Smooth muscle cell (in vitro differentiated cells): ENCODE data around the gene TREML2. TPM values are rescaled to one million over a fixed set of nuclear protein-coding genes. Genes with fewer than 3 reads are reported as not detected.
"Not testable (repeated sequence)": the region's sequence is repeated elsewhere in the genome, so short reads cannot be mapped to it uniquely, and the experiment has no call there.

ENCODE experiments used
- DNase-seq: peaks from one replicate; lab custom pipeline; 2025; ENCODE audit not compliant: unreplicated experiment; lab: John Stamatoyannopoulos, UW
- H2AFZ ChIP-seq: fragments of 200-600 bp; sonication (generic); 2 replicates; pipeline ENCODE4 v1.6.0; 2016; ENCODE audit warnings: antibody characterized with exemption, low read depth, mild to moderate bottlenecking
- H3F3A ChIP-seq: fragments of 200-600 bp; sonication (generic); 2 replicates; pipeline ENCODE4 v1.6.0; 2017; ENCODE audit warnings: antibody characterized with exemption, low read depth
- H3K27ac ChIP-seq: fragments of 200-600 bp; sonication (generic); 2 replicates; pipeline ENCODE4 v1.5.1; 2016; ENCODE audit warnings: low read depth, mild to moderate bottlenecking
- H3K27me3 ChIP-seq: fragments of 200-600 bp; sonication (generic); 2 replicates; pipeline ENCODE4 v1.6.1; 2016; ENCODE audit warnings: low read depth, mild to moderate bottlenecking
- H3K36me3 ChIP-seq: fragments of 200-600 bp; sonication (generic); 2 replicates; pipeline ENCODE4 v1.5.1; 2016; ENCODE audit warnings: low read depth
- H3K4me1 ChIP-seq: fragments of 200-600 bp; sonication (generic); 2 replicates; pipeline ENCODE4 v1.5.1; 2016; ENCODE audit warnings: low read depth
- H3K4me2 ChIP-seq: fragments of 200-600 bp; sonication (generic); 2 replicates; pipeline ENCODE4 v1.6.0; 2016; ENCODE audit warnings: mild to moderate bottlenecking
- H3K4me3 ChIP-seq: fragments of 200-600 bp; sonication (generic); 2 replicates; pipeline ENCODE4 v1.5.1; 2016; ENCODE audit warnings: mild to moderate bottlenecking
- H3K79me2 ChIP-seq: fragments of 200-600 bp; sonication (generic); 2 replicates; pipeline ENCODE4 v1.6.0; 2016; ENCODE audit warnings: low read depth, mild to moderate bottlenecking
- H3K9ac ChIP-seq: fragments of 200-600 bp; sonication (generic); 2 replicates; pipeline ENCODE4 v1.6.0; 2016; ENCODE audit warnings: low read depth
- H3K9me3 ChIP-seq: fragments of 200-600 bp; sonication (generic); replicated peaks from 2 replicates; pipeline ENCODE4 v1.5.1; 2016; ENCODE audit warnings: low read depth
- H4K20me1 ChIP-seq: fragments of 200-600 bp; sonication (generic); 2 replicates; pipeline ENCODE4 v1.6.0; 2016; ENCODE audit warnings: low read depth
- CTCF ChIP-seq: fragments of 200-600 bp; sonication (generic); IDR thresholded peaks from 2 replicates; pipeline ENCODE4 v1.5.1; 2017; ENCODE audit warnings: borderline replicate concordance, mild to moderate bottlenecking, antibody characterized with exemption; ENCODE audit not compliant: insufficient read depth, poor library complexity, severe bottlenecking
- WGBS: methylation state at CpG from one replicate; pipeline ENCODE4 v1.1.7; 2016; ENCODE audit warnings: low lambda C conversion rate; 5-methylcytosine and 5-hydroxymethylcytosine counted together
- polyA plus RNA-seq: library from polyadenylated mRNA; unstranded; fragments of >200 nt; fragmentation: Nextera tagmentation; extraction: Ambion mirVana; gene quantifications from 2 replicates; pipeline ENCODE4 v1.2.1, GENCODE V29; 2016
- total RNA-seq: library from RNA; depleted of rRNA; stranded (reverse); fragments of >200 nt; gene quantifications from 2 replicates; pipeline ENCODE4 v1.2.3, GENCODE V29; 2014

The TREML2 gene
- total and polyA plus RNA-seq, 2 experiments from 2014 or later = not detected

- no peak overlapping the region for H3K9ac ChIP-seq
- no peak overlapping the region for H3K4me2 ChIP-seq
- H3K9me3 ChIP-seq = no peaks in the 10 kb centered on the region
- no peaks in the 10 kb centered on the region for H4K20me1 ChIP-seq
- H2AFZ ChIP-seq = no peak overlapping the region
- no peaks in the 10 kb centered on the region for H3F3A ChIP-seq
- H3K27ac ChIP-seq = no peak overlapping the region
- peaks cover 33% of the 10 kb centered on the region for H3K27me3 ChIP-seq
- no peak for TF ChIP-seq CTCF
- H3K4me1 ChIP-seq = no peaks in the 10 kb centered on the region
- no peak overlapping the region for H3K4me3 ChIP-seq
- 85% methylated on average over 3 of the region's 3 CpGs for WGBS
- no peaks in the 10 kb centered on the region for H3K36me3 ChIP-seq
- no peaks in the 10 kb centered on the region for H3K79me2 ChIP-seq
- no peak for DNase-seq
Observed at GRCh38 chr6:41190791-41191190, 10.2 kb downstream of the TREML2 start.

GRCh38 chr6:41189967-41190366 is 11.0 kb downstream of the TREML2 start:
- Histone ChIP-seq H3K9ac (no peak overlapping the region), H4K20me1 (no peaks in the 10 kb centered on the region), H3K9me3 (no peaks in the 10 kb centered on the region), H3K36me3 (no peaks in the 10 kb centered on the region), H3K27me3 (peaks cover 24% of the 10 kb centered on the region), H3K4me3 (no peak overlapping the region), H2AFZ (no peak overlapping the region), H3K4me1 (no peaks in the 10 kb centered on the region), H3F3A (no peaks in the 10 kb centered on the region), H3K79me2 (no peaks in the 10 kb centered on the region), H3K27ac (no peak overlapping the region), H3K4me2 (no peak overlapping the region)
- WGBS = 98% methylated on average over 2 of the region's 2 CpGs
- no peak for DNase-seq
- TF ChIP-seq CTCF = no peak

GRCh38 chr6:41189046-41189445 is 11.9 kb downstream of the TREML2 start:
- H3K36me3 ChIP-seq, H3K9ac ChIP-seq, DNase-seq, H3K9me3 ChIP-seq, H3K79me2 ChIP-seq, H3K4me2 ChIP-seq, H3F3A ChIP-seq, H3K27ac ChIP-seq, H3K4me1 ChIP-seq, H3K4me3 ChIP-seq, H2AFZ ChIP-seq, H4K20me1 ChIP-seq: not testable (repeated sequence)
- H3K27me3 ChIP-seq = peaks cover 15% of the 10 kb centered on the region

- no peak overlapping the region for H3K9ac ChIP-seq
- H3K4me1 ChIP-seq = no peaks in the 10 kb centered on the region
- H3K4me2 ChIP-seq = no peak overlapping the region
- H3K4me3 ChIP-seq = no peak overlapping the region
- H3K36me3 ChIP-seq = no peaks in the 10 kb centered on the region
- no peak for DNase-seq
- no peak overlapping the region for H3K27ac ChIP-seq
- no peaks in the 10 kb centered on the region for H3F3A ChIP-seq
- H4K20me1 ChIP-seq = no peaks in the 10 kb centered on the region
- TF ChIP-seq CTCF = no peak
- peaks cover 14% of the 10 kb centered on the region for H3K27me3 ChIP-seq
- no peaks in the 10 kb centered on the region for H3K9me3 ChIP-seq
- no peaks in the 10 kb centered on the region for H3K79me2 ChIP-seq
- WGBS = 91% methylated on average over 8 of the region's 8 CpGs
- no peak overlapping the region for H2AFZ ChIP-seq
Observed at GRCh38 chr6:41187924-41188886, 12.7 kb downstream of the TREML2 start.
